ENCODE measurements around the gene WDPCP.

DNA sequence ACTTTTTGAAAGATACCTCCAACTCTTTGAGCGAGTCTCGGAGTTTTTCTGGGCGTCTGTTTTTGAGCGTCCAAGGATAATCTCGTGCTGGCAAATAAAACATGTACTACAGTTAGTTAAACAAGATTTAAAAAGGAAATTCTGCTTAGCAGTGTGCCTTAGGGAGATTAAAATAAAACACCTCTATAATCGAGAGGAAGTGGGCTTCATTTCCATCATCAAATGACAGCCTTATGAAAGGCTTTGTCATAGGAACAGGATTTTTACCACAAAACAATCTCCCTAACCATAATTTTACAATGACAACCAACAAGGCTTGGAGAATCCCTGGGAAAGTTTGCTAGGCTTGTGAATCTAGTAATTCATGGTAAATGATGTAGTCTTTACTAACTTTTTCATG, 103.4 kb downstream of the WDPCP start:
- TF ChIP-seq CTCF (IDR thresholded peaks at IDR 0.05) (no peak), POLR2A (IDR thresholded peaks at IDR 0.05) (no peak)
